HEK293T (cell line): ENCODE measurements around the gene SNTB2.

ENCODE experiments used
- CTCF ChIA-PET: fragments of 350-600 bp; formaldehyde crosslinking; extraction: SDS; loops from one replicate; lab custom pipeline; 2021; ENCODE audit warnings: antibody characterized with exemption, inconsistent platforms; lab: Yijun Ruan, JAX
- POLR2A ChIA-PET: fragments of 350-600 bp; formaldehyde crosslinking; extraction: SDS; loops from one replicate; lab custom pipeline; 2020; ENCODE audit warnings: antibody characterized with exemption, inconsistent platforms; lab: Yijun Ruan, JAX
- DNase-seq: peaks from one replicate; pipeline ENCODE4 v3.0.0; 2012; ENCODE audit warnings: mixed read lengths; ENCODE audit errors: extremely low spot score
- ARNT ChIP-seq: fragments of 450-650 bp; IDR thresholded peaks from 2 replicates; pipeline ENCODE4 v1.6.1; 2017; ENCODE audit warnings: mild to moderate bottlenecking
- BHLHE40 ChIP-seq: fragments of 450-650 bp; IDR thresholded peaks from 2 replicates; pipeline ENCODE4 v1.6.1; 2016; ENCODE audit warnings: mild to moderate bottlenecking, moderate library complexity, borderline replicate concordance
- CTBP1 ChIP-seq: fragments of 450-650 bp; IDR thresholded peaks from 2 replicates; pipeline ENCODE4 v1.6.1; 2016; ENCODE audit warnings: borderline replicate concordance
- ELF4 ChIP-seq: fragments of 450-650 bp; IDR thresholded peaks from 2 replicates; pipeline ENCODE4 v1.6.1; 2017; ENCODE audit warnings: antibody characterized with exemption
- FOXA1 ChIP-seq: fragments of 450-650 bp; IDR thresholded peaks from 2 replicates; pipeline ENCODE4 v1.6.1; 2016; ENCODE audit warnings: mild to moderate bottlenecking
- FOXK2 ChIP-seq: fragments of 450-650 bp; IDR thresholded peaks from 2 replicates; pipeline ENCODE4 v1.6.1; 2016; ENCODE audit warnings: mild to moderate bottlenecking
- FOXM1 ChIP-seq: fragments of 450-650 bp; IDR thresholded peaks from 2 replicates; pipeline ENCODE4 v1.6.1; 2017; ENCODE audit warnings: mild to moderate bottlenecking, borderline replicate concordance
- HDGF ChIP-seq: fragments of 450-650 bp; IDR thresholded peaks from 2 replicates; pipeline ENCODE4 v1.6.1; 2017; ENCODE audit warnings: antibody characterized with exemption, borderline replicate concordance
- L3MBTL2 ChIP-seq: fragments of 450-650 bp; conservative IDR thresholded peaks from 2 replicates; pipeline ENCODE4 v1.6.1; 2016; ENCODE audit warnings: mild to moderate bottlenecking
- LEF1 ChIP-seq: fragments of 450-650 bp; IDR thresholded peaks from 2 replicates; pipeline ENCODE4 v1.6.1; 2017; ENCODE audit warnings: mild to moderate bottlenecking, borderline replicate concordance
- NFRKB ChIP-seq: fragments of 450-650 bp; IDR thresholded peaks from 2 replicates; pipeline ENCODE4 v1.6.1; 2016; ENCODE audit warnings: mild to moderate bottlenecking, moderate library complexity
- PKNOX1 ChIP-seq: fragments of 450-650 bp; IDR thresholded peaks from 2 replicates; pipeline ENCODE4 v1.6.1; 2016
- SP1 ChIP-seq: fragments of 450-650 bp; IDR thresholded peaks from 2 replicates; pipeline ENCODE4 v1.6.1; 2017
- SUZ12 ChIP-seq: fragments of 450-650 bp; IDR thresholded peaks from 2 replicates; pipeline ENCODE4 v1.6.1; 2016; ENCODE audit warnings: mild to moderate bottlenecking
- TARDBP ChIP-seq: fragments of 450-650 bp; IDR thresholded peaks from 2 replicates; pipeline ENCODE4 v1.6.1; 2016
- ZNF384 ChIP-seq: fragments of 450-650 bp; IDR thresholded peaks from 2 replicates; pipeline ENCODE4 v1.6.1; 2016

SNTB2 gene

GRCh38 chr16:69179328-69180010, 7.5 kb upstream of the SNTB2 start:
- TF ChIP-seq L3MBTL2 (no peak), BHLHE40 (no peak), ZNF384 (no peak), FOXA1 (no peak)
- CTCF ChIA-PET, result no interaction called here
- POLR2A ChIA-PET, result interaction anchor here (1.6 kb wide), 1 partner anchor 9 kb away, joined by 4 read pairs; no protein-coding TSS in a partner anchor
- DNase-seq, result no peak

GRCh38 chr16:69180011-69180338, 7.0 kb upstream of the SNTB2 start:
- CTCF ChIA-PET, result no interaction called here
- no peak for DNase-seq
- no peak for TF ChIP-seq HDGF
- no peak for TF ChIP-seq SUZ12
- TF ChIP-seq TARDBP, result no peak
- no peak for TF ChIP-seq CTBP1
- TF ChIP-seq L3MBTL2, result no peak
- no peak for TF ChIP-seq ELF4
- no peak for TF ChIP-seq FOXM1
- no peak for TF ChIP-seq ZNF384
- no peak for TF ChIP-seq BHLHE40
- TF ChIP-seq ARNT, result no peak
- no peak for TF ChIP-seq SP1
- no peak for TF ChIP-seq LEF1
- TF ChIP-seq FOXK2, result no peak
- TF ChIP-seq PKNOX1, result no peak
- TF ChIP-seq FOXA1, result no peak
- TF ChIP-seq NFRKB, result no peak
- POLR2A ChIA-PET, result interaction anchor here (1.6 kb wide), 1 partner anchor 9 kb away, joined by 4 read pairs; no protein-coding TSS in a partner anchor

GRCh38 chr16:69182730-69183416, 4.1 kb upstream of the SNTB2 start:
- TF ChIP-seq ARNT (no peak), HDGF (no peak), L3MBTL2 (no peak), FOXK2 (no peak), LEF1 (no peak), ZNF384 (0 out of 2 replicates have a peak, but pooled peaks have one; percentile 48), PKNOX1 (peak; percentile 40; the same call in 1 of the 2 replicates)
- peak; percentile 25 for DNase-seq
- ChIA-PET CTCF (no interaction called here), POLR2A (no interaction called here)

GRCh38 chr16:69187446-69188235, 677 bp downstream of the SNTB2 start:
- ChIA-PET CTCF (no interaction called here), POLR2A (interaction anchor here (0.9 to 1.4 kb wide), 3 partner anchors 7 to 98 kb away, joined by 3 to 4 read pairs (median 4); no protein-coding TSS in a partner anchor)
- DNase-seq, result peak; percentile 42
- TF ChIP-seq ZNF384 (no peak; the same call in 1 of the 2 replicates), ARNT (no peak), PKNOX1 (no peak), NFRKB (no peak), BHLHE40 (no peak), CTBP1 (no peak), HDGF (no peak), L3MBTL2 (0 out of 2 replicates have a peak, but pooled peaks have one; percentile 27)

- POLR2A ChIA-PET, result interaction anchor here (1.1 to 1.2 kb wide), 2 partner anchors 9 to 97 kb away, joined by 3 to 4 read pairs; no protein-coding TSS in a partner anchor
- TF ChIP-seq FOXK2 (no peak), NFRKB (no peak), ELF4 (no peak), TARDBP (no peak), ZNF384 (peak; percentile 72; the same call in 1 of the 2 replicates), SUZ12 (no peak)
- CTCF ChIA-PET, result no interaction called here
- no peak for DNase-seq
Measured at GRCh38 chr16:69188236-69188549, 1.2 kb downstream of the SNTB2 start.

- no peak for TF ChIP-seq BHLHE40
- TF ChIP-seq FOXM1, result no peak
- TF ChIP-seq PKNOX1, result no peak
- TF ChIP-seq L3MBTL2, result no peak
- no peak for TF ChIP-seq FOXA1
- no peak for TF ChIP-seq ARNT
- no peak for TF ChIP-seq SUZ12
- no peak for TF ChIP-seq LEF1
- no peak for TF ChIP-seq FOXK2
- TF ChIP-seq SP1, result no peak
- no peak for TF ChIP-seq ZNF384
- no peak for TF ChIP-seq CTBP1
- no peak for TF ChIP-seq TARDBP
- no peak for TF ChIP-seq ELF4
- TF ChIP-seq NFRKB, result no peak
- no peak for TF ChIP-seq HDGF
- POLR2A ChIA-PET, result interaction anchor here (1.1 to 1.2 kb wide), 2 partner anchors 9 to 96 kb away, joined by 3 to 4 read pairs; no protein-coding TSS in a partner anchor
- DNase-seq, result no peak
- CTCF ChIA-PET, result no interaction called here
Measured at GRCh38 chr16:69188716-69189115, 1.8 kb downstream of the SNTB2 start.
